Common myeloid progenitor, CD34-positive (primary cell): ENCODE results near the gene KIF1A.

Source experiments
- CTCF ChIA-PET: fragments of 350-600 bp; sonication (Branson Sonifier 250); formaldehyde crosslinking; loops from one replicate; lab custom pipeline; 2021; ENCODE audit warnings: antibody characterized with exemption; lab: Charles Lee
- POLR2A ChIA-PET: fragments of 350-600 bp; sonication (Branson Sonifier 250); formaldehyde crosslinking; loops from one replicate; lab custom pipeline; 2021; ENCODE audit warnings: antibody characterized with exemption; lab: Charles Lee
- DNase-seq, 3 donors: peaks; one replicate each; pipeline versions ENCODE4 v3.0.0 to v3.0.0-alpha.2; 2013
- H3K27ac ChIP-seq, 2 experiments: 1 replicate in 1 of 2; 2 replicates in 1 of 2; pipeline ENCODE4 v1.7.0; 2013; ENCODE audit warnings: inconsistent platforms in 2 of 2, low read length in 2 of 2, mild to moderate bottlenecking in 2 of 2, low read depth in 1 of 2, moderate library complexity in 1 of 2; ENCODE audit not compliant: severe bottlenecking in 2 of 2, insufficient read depth in 1 of 2, poor library complexity in 1 of 2
- H3K27me3 ChIP-seq, 5 experiments: replicated peaks in 2 of 5; 1 replicate in 3 of 5; 2 replicates in 2 of 5; pipeline versions ENCODE4 v1.6.1 to v1.7.0; 2013; ENCODE audit warnings: low read length in 4 of 5, mild to moderate bottlenecking in 2 of 5, moderate library complexity in 2 of 5, inconsistent platforms in 1 of 5; ENCODE audit not compliant: insufficient read depth in 5 of 5, control insufficient read depth in 4 of 5
- H3K36me3 ChIP-seq, 4 experiments: 1 replicate in 2 of 4; 2 replicates in 2 of 4; pipeline versions ENCODE4 v1.6.1 to v1.7.0; 2013; ENCODE audit warnings: low read length in 3 of 4, control low read depth in 1 of 4, mild to moderate bottlenecking in 1 of 4; ENCODE audit not compliant: control insufficient read depth in 4 of 4, insufficient read depth in 4 of 4
- H3K4me1 ChIP-seq, 4 experiments: 1 replicate in 3 of 4; 2 replicates in 1 of 4; pipeline versions ENCODE4 v1.6.1 to v1.7.1; 2013; ENCODE audit warnings: low read length in 3 of 4, mild to moderate bottlenecking in 3 of 4, control low read depth in 1 of 4, inconsistent platforms in 1 of 4, moderate library complexity in 1 of 4; ENCODE audit not compliant: control insufficient read depth in 4 of 4, insufficient read depth in 4 of 4; ENCODE audit errors: control extremely low read depth in 1 of 4
- H3K4me3 ChIP-seq, 7 experiments: 1 replicate in 4 of 7; 2 replicates in 3 of 7; pipeline versions ENCODE4 v1.5.1 to v1.7.0; 2013; ENCODE audit warnings: mild to moderate bottlenecking in 7 of 7, low read length in 6 of 7, moderate library complexity in 6 of 7, inconsistent platforms in 2 of 7, low read depth in 2 of 7, control low read depth in 1 of 7; ENCODE audit not compliant: insufficient read depth in 4 of 7, control insufficient read depth in 1 of 7; ENCODE audit errors: extremely low read depth in 1 of 7
- H3K9me3 ChIP-seq, 5 experiments: 1 replicate in 4 of 5; 2 replicates in 1 of 5; pipeline versions ENCODE4 v1.6.1 to v1.7.1; 2013; ENCODE audit warnings: low read length in 4 of 5, mild to moderate bottlenecking in 2 of 5, inconsistent platforms in 1 of 5, low read depth in 1 of 5, moderate library complexity in 1 of 5; ENCODE audit not compliant: control insufficient read depth in 4 of 5, insufficient read depth in 2 of 5; ENCODE audit errors: control extremely low read depth in 1 of 5
- WGBS: methylation state at CpG from one replicate; pipeline ENCODE4 v1.1.5; 2013; ENCODE audit not compliant: insufficient coverage; 5-methylcytosine and 5-hydroxymethylcytosine counted together

The KIF1A gene

GRCh38 chr2:240810199-240810598 lies 9.8 kb downstream of the KIF1A start:
- whole genome bisulfite sequencing = 35% methylated on average over 4 of the region's 6 CpGs
- H3K27ac ChIP-seq = no peak overlapping the region
- H3K9me3 ChIP-seq = peaks cover 0 to 28% (median 17%) of the 10 kb centered on the region in 5 experiments
- peak in 2 of 3 donors; percentile 22 to 25 for DNase-seq
- H3K4me1 ChIP-seq = no peaks in the 10 kb centered on the region
- POLR2A ChIA-PET = no interaction called here
- CTCF ChIA-PET = interaction anchor here (1.4 to 1.8 kb wide), 3 partner anchors 9 to 31 kb away, joined by 3 to 9 read pairs (median 4); no protein-coding TSS in a partner anchor
- no peaks in the 10 kb centered on the region for H3K36me3 ChIP-seq
- no peak overlapping the region for H3K4me3 ChIP-seq
- H3K27me3 ChIP-seq = peaks cover 2 to 18% (median 6%) of the 10 kb centered on the region in 5 experiments

GRCh38 chr2:240809276-240809675 lies 10.7 kb downstream of the KIF1A start:
- no peak overlapping the region for H3K27ac ChIP-seq
- H3K4me1 ChIP-seq = no peaks in the 10 kb centered on the region
- peaks cover 0 to 21% (median 14%) of the 10 kb centered on the region in 5 experiments for H3K9me3 ChIP-seq
- DNase-seq = no peak
- no peaks in the 10 kb centered on the region for H3K36me3 ChIP-seq
- ChIA-PET CTCF (interaction anchor here (1.4 kb wide), 1 partner anchor 30 kb away, joined by 4 read pairs; no protein-coding TSS in a partner anchor), POLR2A (no interaction called here)
- WGBS = 85% methylated on average over 5 of the region's 9 CpGs
- H3K27me3 ChIP-seq = peaks cover 2 to 12% (median 6%) of the 10 kb centered on the region in 5 experiments
- H3K4me3 ChIP-seq = no peak overlapping the region

GRCh38 chr2:240806459-240806858 lies 13.6 kb downstream of the KIF1A start:
- Histone ChIP-seq H3K9me3 (peaks cover 0 to 11% (median 2%) of the 10 kb centered on the region in 5 experiments), H3K36me3 (no peaks in the 10 kb centered on the region), H3K4me3 (no peak overlapping the region), H3K27ac (no peak overlapping the region), H3K4me1 (no peaks in the 10 kb centered on the region), H3K27me3 (peaks cover 3 to 19% (median 9%) of the 10 kb centered on the region in 5 experiments)
- ChIA-PET POLR2A (no interaction called here), CTCF (no interaction called here)
- WGBS = 96% methylated on average over 2 of the region's 2 CpGs
- no peak for DNase-seq

GRCh38 chr2:240806006-240806405 lies 14.0 kb downstream of the KIF1A start:
- WGBS = 100% methylated on average over 3 of the region's 4 CpGs
- Histone ChIP-seq H3K4me1 (no peaks in the 10 kb centered on the region), H3K27ac (no peak overlapping the region), H3K9me3 (peaks cover 0 to 13% (median 4%) of the 10 kb centered on the region in 5 experiments), H3K27me3 (peaks cover 7 to 22% (median 9%) of the 10 kb centered on the region in 5 experiments), H3K36me3 (no peaks in the 10 kb centered on the region), H3K4me3 (no peak overlapping the region)
- DNase-seq = no peak
- CTCF ChIA-PET = interaction anchor here (1.0 kb wide), 1 partner anchor 44 kb away, joined by 3 read pairs; no protein-coding TSS in a partner anchor
- POLR2A ChIA-PET = no interaction called here

GRCh38 chr2:240803191-240803590 lies 16.8 kb downstream of the KIF1A start:
- WGBS = 97% methylated on average over 4 of the region's 8 CpGs
- Histone ChIP-seq H3K9me3 (peaks cover 0 to 16% (median 4%) of the 10 kb centered on the region in 5 experiments), H3K4me1 (no peaks in the 10 kb centered on the region), H3K27me3 (peaks cover 6 to 36% (median 11%) of the 10 kb centered on the region in 5 experiments), H3K4me3 (no peak overlapping the region), H3K36me3 (no peaks in the 10 kb centered on the region), H3K27ac (no peak overlapping the region)
- POLR2A ChIA-PET = no interaction called here
- DNase-seq = no peak
- CTCF ChIA-PET = no interaction called here

GRCh38 chr2:240799033-240799820 lies 20.8 kb downstream of the KIF1A start:
- H3K27ac ChIP-seq = no peak overlapping the region
- WGBS = 90% methylated on average over 13 of the region's 14 CpGs

GRCh38 chr2:240798327-240798905 lies 21.6 kb downstream of the KIF1A start:
- Histone ChIP-seq H3K27ac (no peak overlapping the region), H3K4me3 (no peak overlapping the region), H3K9me3 (peaks cover 0 to 9% (median 3%) of the 10 kb centered on the region in 5 experiments), H3K4me1 (no peaks in the 10 kb centered on the region), H3K36me3 (no peaks in the 10 kb centered on the region), H3K27me3 (peaks cover 5 to 38% (median 18%) of the 10 kb centered on the region in 5 experiments)
- no peak for DNase-seq
- WGBS = 91% methylated on average over 13 of the region's 17 CpGs
- ChIA-PET POLR2A (no interaction called here), CTCF (no interaction called here)

More at GRCh38 chr2:240799033-240799820, 20.8 kb downstream of the KIF1A start:
- H3K27me3 ChIP-seq = peaks cover 5 to 38% (median 17%) of the 10 kb centered on the region in 5 experiments
- no peaks in the 10 kb centered on the region for H3K36me3 ChIP-seq
- ChIA-PET POLR2A (no interaction called here), CTCF (interaction anchor here (1.0 kb wide), 1 partner anchor 35 kb away, joined by 3 read pairs; no protein-coding TSS in a partner anchor)
- H3K4me1 ChIP-seq = no peaks in the 10 kb centered on the region
- H3K9me3 ChIP-seq = peaks cover 0 to 9% (median 3%) of the 10 kb centered on the region in 5 experiments
- no peak for DNase-seq
- no peak overlapping the region for H3K4me3 ChIP-seq
